ENCODE results near the gene SNX32.
A peak's percentile ranks its signal among the peaks of the same experiment; 100 is the strongest.

The SNX32 gene

GRCh38 chr11:65857853-65858680 is 24.3 kb downstream of the SNX32 start, which contains the start of gene CFL1 (continued):
- no peak for TF ChIP-seq OVOL3 (tag by site-specific recombination; IDR thresholded peaks at IDR 0.05)
- TF ChIP-seq REPIN1 (tag by site-specific recombination; IDR thresholded peaks at IDR 0.05; ENCODE audit: low read depth): no peak
- no peak for TF ChIP-seq ZNF324 (tag by site-specific recombination; IDR thresholded peaks at IDR 0.05)
- no peak for TF ChIP-seq ZNF202 (tag by site-specific recombination; IDR thresholded peaks at IDR 0.05; ENCODE audit: borderline replicate concordance)
- TF ChIP-seq ZNF426 (tag by site-specific recombination; IDR thresholded peaks at IDR 0.05): no peak
- TF ChIP-seq RBAK (tag by site-specific recombination; IDR thresholded peaks at IDR 0.05): no peak
- TF ChIP-seq ZNF48 (tag by site-specific recombination; IDR thresholded peaks at IDR 0.05): no peak
- TF ChIP-seq KLF1 (tag by site-specific recombination; IDR thresholded peaks at IDR 0.05): peak; percentile 85
- TF ChIP-seq ZNF433 (tag by site-specific recombination; IDR thresholded peaks at IDR 0.05; ENCODE audit: low read depth): no peak
- TF ChIP-seq ZNF518A (tag by site-specific recombination; conservative IDR thresholded peaks at IDR 0.05; ENCODE audit: low read depth): 0 out of 2 replicates have a peak, but pooled peaks have one; percentile 16
- peak; percentile 91; the same call in 1 of the 2 replicates for TF ChIP-seq KLF7 (tag by site-specific recombination; IDR thresholded peaks at IDR 0.05; ENCODE audit: borderline replicate concordance)
- no peak for TF ChIP-seq ZNF280D (tag by site-specific recombination; IDR thresholded peaks at IDR 0.05)
- no peak for TF ChIP-seq ZNF658 (tag by site-specific recombination; IDR thresholded peaks at IDR 0.05)
- TF ChIP-seq ZNF501 (tag by site-specific recombination; IDR thresholded peaks at IDR 0.05): no peak
- 0 out of 2 replicates have a peak, but pooled peaks have one; percentile 25 for TF ChIP-seq ZNF704 (tag by site-specific recombination; IDR thresholded peaks at IDR 0.05)
- no peak for TF ChIP-seq ZNF791 (tag by site-specific recombination; IDR thresholded peaks at IDR 0.05)
- TF ChIP-seq GLI4 (tag by site-specific recombination; IDR thresholded peaks at IDR 0.05): no peak
- no peak for TF ChIP-seq ZNF600 (tag by site-specific recombination; IDR thresholded peaks at IDR 0.05)
- 0 out of 2 replicates have a peak, but pooled peaks have one; percentile 20 for TF ChIP-seq ZBTB8A (tag by site-specific recombination; IDR thresholded peaks at IDR 0.05)
- TF ChIP-seq ZFP41 (tag by site-specific recombination; IDR thresholded peaks at IDR 0.05; ENCODE audit: borderline replicate concordance): no peak
- TF ChIP-seq HIC1 (tag by site-specific recombination; IDR thresholded peaks at IDR 0.05): no peak
- TF ChIP-seq ZNF560 (tag by site-specific recombination; IDR thresholded peaks at IDR 0.05; ENCODE audit: borderline replicate concordance): no peak
- TF ChIP-seq ZBTB6 (tag by site-specific recombination; IDR thresholded peaks at IDR 0.05): peak; percentile 57; the same call in 1 of the 2 replicates
- TF ChIP-seq PATZ1 (tag by site-specific recombination; IDR thresholded peaks at IDR 0.05): peak; percentile 79

All from HEK293 (cell line).